Activated T-helper 1 cell treated with Interleukin-2 at 50 U/mL for 16 hours (primary cell): Measurements from ENCODE around the gene NR6A1.
A peak's percentile ranks its signal among the peaks of the same experiment; 100 is the strongest.
"Not testable (repeated sequence)": the region's sequence is repeated elsewhere in the genome, so short reads cannot be mapped to it uniquely, and the experiment has no call there.

Experiments
- DNase-seq: peaks from one replicate; pipeline ENCODE4 v3.0.0-alpha.2; 2020; ENCODE audit warnings: low read depth

Gene NR6A1

GRCh38 chr9:124776954-124777648 is 6.0 kb upstream of the NR6A1 start, which contains the start of gene OLFML2A:
Gene OLFML2A, plus strand, starts transcription at chr9:124777133. Its CDS starts 138 bp downstream, at chr9:124777271.
- no peak for DNase-seq

GRCh38 chr9:124776618-124776953 is 5.5 kb upstream of the NR6A1 start:
- DNase-seq = no peak

GRCh38 chr9:124774129-124774978 is 3.2 kb upstream of the NR6A1 start:
- DNase-seq = peak; percentile 65

GRCh38 chr9:124773473-124774128 is 2.5 kb upstream of the NR6A1 start:
- no peak for DNase-seq

GRCh38 chr9:124772877-124773276 is 1.8 kb upstream of the NR6A1 start:
- not testable (repeated sequence) for DNase-seq

GRCh38 chr9:124771867-124772679 is 962 bp upstream of the NR6A1 start:
- DNase-seq = no peak

- DNase-seq = no peak
Observed at GRCh38 chr9:124770359-124771020, 621 bp downstream of the NR6A1 start.

- DNase-seq = no peak
Observed at GRCh38 chr9:124769549-124770358, 1.4 kb downstream of the NR6A1 start.

GRCh38 chr9:124768750-124769548 is 2.2 kb downstream of the NR6A1 start:
- no peak for DNase-seq

GRCh38 chr9:124768334-124768733 is 2.8 kb downstream of the NR6A1 start:
- no peak for DNase-seq

- DNase-seq = no peak
Observed at GRCh38 chr9:124767821-124768220, 3.3 kb downstream of the NR6A1 start.

GRCh38 chr9:124766815-124767554 is 4.1 kb downstream of the NR6A1 start:
- DNase-seq = no peak

- no peak for DNase-seq
Observed at GRCh38 chr9:124766326-124766725, 4.8 kb downstream of the NR6A1 start.

- no peak for DNase-seq
Observed at GRCh38 chr9:124765439-124765835, 5.7 kb downstream of the NR6A1 start.

GRCh38 chr9:124764774-124765438 is 6.2 kb downstream of the NR6A1 start:
- DNase-seq = no peak

GRCh38 chr9:124762633-124763032 is 8.5 kb downstream of the NR6A1 start:
- DNase-seq = no peak

GRCh38 chr9:124761710-124762109 is 9.4 kb downstream of the NR6A1 start:
- no peak for DNase-seq

- DNase-seq = no peak
Observed at GRCh38 chr9:124761196-124761595, 9.9 kb downstream of the NR6A1 start.
